Right lobe of liver (tissue), 4 donors: ENCODE results near the gene PFN3.

Source experiments
- CTCF ChIP-seq, 4 donors: fragments of 200-600 bp in 3 of 4; fragments of 450-650 bp in 1 of 4; IDR thresholded peaks; one replicate each; pipeline versions ENCODE4 v1.5.1 to v1.8.0; 2016 to 2022; ENCODE audit warnings: antibody characterized with exemption in 4 of 4, mild to moderate bottlenecking in 2 of 4
- POLR2A ChIP-seq: fragments of 450-650 bp; IDR thresholded peaks from one replicate; pipeline ENCODE4 v1.6.1; 2017; ENCODE audit warnings: antibody characterized with exemption, mild to moderate bottlenecking
- donor health status: DM: no; HTN: no; CAD: no.
- donor health status: DM: no; HTN: no; CAD: no.
- donor health status: DM: no; HTN: yes; CAD: no.

- TF ChIP-seq CTCF (IDR thresholded peaks at IDR 0.05) (no peak), POLR2A (no peak)
These were observed 26.9 kb upstream of the PFN3 start for GRCh38 chr5:177427211-177427822.
